ENCODE results near the gene CDKN2C.
A peak's percentile ranks its signal among the peaks of the same experiment; 100 is the strongest.

Gene CDKN2C

DNA sequence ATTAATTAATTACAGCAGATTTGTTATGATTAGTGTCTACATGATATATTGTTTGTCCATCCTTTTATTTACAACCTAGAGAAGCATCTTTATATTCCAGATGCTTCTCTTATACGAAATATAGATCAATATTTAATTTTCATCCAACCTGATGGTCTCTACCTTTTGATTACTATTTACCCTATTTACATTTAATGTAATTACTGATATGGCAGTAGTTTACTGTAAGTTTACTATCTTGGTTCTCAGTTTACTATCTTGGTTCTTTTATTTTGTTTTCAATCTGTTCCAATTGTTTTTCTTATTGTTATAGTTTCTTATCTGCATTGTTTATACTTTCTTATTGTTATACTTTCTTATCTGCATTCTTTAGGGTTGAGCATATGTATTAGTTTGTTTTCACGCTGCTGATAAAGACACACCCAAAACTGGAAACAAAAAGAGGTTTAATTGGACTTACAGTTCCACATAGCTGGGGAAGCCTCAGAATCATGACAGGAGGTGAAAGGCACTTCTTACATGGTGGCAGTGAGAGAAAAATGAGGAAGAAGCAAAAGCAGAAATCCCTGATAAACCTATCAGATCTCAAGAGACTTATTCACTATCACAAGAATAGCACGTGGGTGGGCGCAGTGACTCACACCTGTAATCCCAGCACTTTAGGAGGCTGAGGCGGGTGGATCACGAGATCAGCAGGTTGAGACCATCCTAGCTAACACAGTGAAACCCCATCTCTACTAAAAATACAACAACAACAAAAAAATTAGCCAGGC, 38.9 kb upstream of the CDKN2C start:
- H3K27ac ChIP-seq (ENCODE audit: extremely low read depth, low read depth, low read length) = no peak overlapping the region
- CTCF ChIA-PET = interaction anchor here (0.8 to 3.1 kb wide), 4 partner anchors 10 to 259 kb away, joined by 3 to 48 read pairs (median 4); no protein-coding TSS in a partner anchor
- H3K9me3 ChIP-seq (ENCODE audit: control insufficient read depth, insufficient read depth, low read depth, low read length) = no peaks in the 10 kb centered on the region
- no peaks in the 10 kb centered on the region for H3K4me1 ChIP-seq (ENCODE audit: control insufficient read depth, insufficient read depth, low read length)
- H3K4me3 ChIP-seq (ENCODE audit: low read depth, low read length) = no peak overlapping the region
- H3K36me3 ChIP-seq (ENCODE audit: control insufficient read depth in 2 of 2, insufficient read depth in 1 of 2, low read length in 2 of 2) = no peaks in the 10 kb centered on the region; a peak in 1 of 3 replicates
- POLR2A ChIA-PET = no interaction called here
- peak; percentile 77; the same call in 1 of the 2 replicates for TF ChIP-seq ZNF280D (tag by site-specific recombination; IDR thresholded peaks at IDR 0.05)
- TF ChIP-seq ZNF529 (tag by site-specific recombination; IDR thresholded peaks at IDR 0.05; ENCODE audit: insufficient replicate concordance) = no peak
- 0 out of 2 replicates have a peak, but pooled peaks have one; percentile 24 for TF ChIP-seq ZNF398 (tag by site-specific recombination; IDR thresholded peaks at IDR 0.05)
- TF ChIP-seq SP7 (tag by site-specific recombination; IDR thresholded peaks at IDR 0.05) = 0 out of 2 replicates have a peak, but pooled peaks have one; percentile 40
- no peak for TF ChIP-seq CTCF (tag by site-specific recombination; IDR thresholded peaks at IDR 0.05)
- peak; percentile 73 for TF ChIP-seq ZNF366 (tag by site-specific recombination; conservative IDR thresholded peaks at IDR 0.05)
- peak; percentile 62 for TF ChIP-seq ZNF335 (tag by site-specific recombination; conservative IDR thresholded peaks at IDR 0.05)
- TF ChIP-seq, protein P1, sequence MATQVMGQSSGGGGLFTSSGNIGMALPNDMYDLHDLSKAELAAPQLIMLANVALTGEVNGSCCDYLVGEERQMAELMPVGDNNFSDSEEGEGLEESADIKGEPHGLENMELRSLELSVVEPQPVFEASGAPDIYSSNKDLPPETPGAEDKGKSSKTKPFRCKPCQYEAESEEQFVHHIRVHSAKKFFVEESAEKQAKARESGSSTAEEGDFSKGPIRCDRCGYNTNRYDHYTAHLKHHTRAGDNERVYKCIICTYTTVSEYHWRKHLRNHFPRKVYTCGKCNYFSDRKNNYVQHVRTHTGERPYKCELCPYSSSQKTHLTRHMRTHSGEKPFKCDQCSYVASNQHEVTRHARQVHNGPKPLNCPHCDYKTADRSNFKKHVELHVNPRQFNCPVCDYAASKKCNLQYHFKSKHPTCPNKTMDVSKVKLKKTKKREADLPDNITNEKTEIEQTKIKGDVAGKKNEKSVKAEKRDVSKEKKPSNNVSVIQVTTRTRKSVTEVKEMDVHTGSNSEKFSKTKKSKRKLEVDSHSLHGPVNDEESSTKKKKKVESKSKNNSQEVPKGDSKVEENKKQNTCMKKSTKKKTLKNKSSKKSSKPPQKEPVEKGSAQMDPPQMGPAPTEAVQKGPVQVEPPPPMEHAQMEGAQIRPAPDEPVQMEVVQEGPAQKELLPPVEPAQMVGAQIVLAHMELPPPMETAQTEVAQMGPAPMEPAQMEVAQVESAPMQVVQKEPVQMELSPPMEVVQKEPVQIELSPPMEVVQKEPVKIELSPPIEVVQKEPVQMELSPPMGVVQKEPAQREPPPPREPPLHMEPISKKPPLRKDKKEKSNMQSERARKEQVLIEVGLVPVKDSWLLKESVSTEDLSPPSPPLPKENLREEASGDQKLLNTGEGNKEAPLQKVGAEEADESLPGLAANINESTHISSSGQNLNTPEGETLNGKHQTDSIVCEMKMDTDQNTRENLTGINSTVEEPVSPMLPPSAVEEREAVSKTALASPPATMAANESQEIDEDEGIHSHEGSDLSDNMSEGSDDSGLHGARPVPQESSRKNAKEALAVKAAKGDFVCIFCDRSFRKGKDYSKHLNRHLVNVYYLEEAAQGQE (tag by site-specific recombination; IDR thresholded peaks at IDR 0.05) = no peak
- no peak for TF ChIP-seq ZNF623 (tag by site-specific recombination; IDR thresholded peaks at IDR 0.05)
- TF ChIP-seq ZNF837 (tag by site-specific recombination; IDR thresholded peaks at IDR 0.05) = no peak
- 0 out of 2 replicates have a peak, but pooled peaks have one; percentile 25 for TF ChIP-seq SP3 (tag by site-specific recombination; IDR thresholded peaks at IDR 0.05)
- TF ChIP-seq ZNF416 (tag by site-specific recombination; IDR thresholded peaks at IDR 0.05) = no peak
- TF ChIP-seq ZNF600 (tag by site-specific recombination; IDR thresholded peaks at IDR 0.05) = no peak
- TF ChIP-seq ZNF174 (tag by site-specific recombination; IDR thresholded peaks at IDR 0.05) = no peak
- TF ChIP-seq, protein P2, sequence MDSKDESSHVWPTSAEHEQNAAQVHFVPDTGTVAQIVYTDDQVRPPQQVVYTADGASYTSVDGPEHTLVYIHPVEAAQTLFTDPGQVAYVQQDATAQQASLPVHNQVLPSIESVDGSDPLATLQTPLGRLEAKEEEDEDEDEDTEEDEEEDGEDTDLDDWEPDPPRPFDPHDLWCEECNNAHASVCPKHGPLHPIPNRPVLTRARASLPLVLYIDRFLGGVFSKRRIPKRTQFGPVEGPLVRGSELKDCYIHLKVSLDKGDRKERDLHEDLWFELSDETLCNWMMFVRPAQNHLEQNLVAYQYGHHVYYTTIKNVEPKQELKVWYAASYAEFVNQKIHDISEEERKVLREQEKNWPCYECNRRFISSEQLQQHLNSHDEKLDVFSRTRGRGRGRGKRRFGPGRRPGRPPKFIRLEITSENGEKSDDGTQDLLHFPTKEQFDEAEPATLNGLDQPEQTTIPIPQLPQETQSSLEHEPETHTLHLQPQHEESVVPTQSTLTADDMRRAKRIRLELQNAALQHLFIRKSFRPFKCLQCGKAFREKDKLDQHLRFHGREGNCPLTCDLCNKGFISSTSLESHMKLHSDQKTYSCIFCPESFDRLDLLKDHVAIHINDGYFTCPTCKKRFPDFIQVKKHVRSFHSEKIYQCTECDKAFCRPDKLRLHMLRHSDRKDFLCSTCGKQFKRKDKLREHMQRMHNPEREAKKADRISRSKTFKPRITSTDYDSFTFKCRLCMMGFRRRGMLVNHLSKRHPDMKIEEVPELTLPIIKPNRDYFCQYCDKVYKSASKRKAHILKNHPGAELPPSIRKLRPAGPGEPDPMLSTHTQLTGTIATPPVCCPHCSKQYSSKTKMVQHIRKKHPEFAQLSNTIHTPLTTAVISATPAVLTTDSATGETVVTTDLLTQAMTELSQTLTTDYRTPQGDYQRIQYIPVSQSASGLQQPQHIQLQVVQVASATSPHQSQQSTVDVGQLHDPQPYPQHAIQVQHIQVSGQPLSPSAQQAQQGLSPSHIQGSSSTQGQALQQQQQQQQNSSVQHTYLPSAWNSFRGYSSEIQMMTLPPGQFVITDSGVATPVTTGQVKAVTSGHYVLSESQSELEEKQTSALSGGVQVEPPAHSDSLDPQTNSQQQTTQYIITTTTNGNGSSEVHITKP (tag by site-specific recombination; IDR thresholded peaks at IDR 0.05) = peak; percentile 51; the same call in 1 of the 2 replicates
- TF ChIP-seq KLF8 (tag by site-specific recombination; IDR thresholded peaks at IDR 0.05) = no peak
- no peak for TF ChIP-seq ZNF37A (tag by site-specific recombination; IDR thresholded peaks at IDR 0.05)
- TF ChIP-seq ZNF184 (tag by site-specific recombination; IDR thresholded peaks at IDR 0.05) = 0 out of 2 replicates have a peak, but pooled peaks have one; percentile 46
- 0 out of 2 replicates have a peak, but pooled peaks have one; percentile 40 for TF ChIP-seq ZXDB (tag by site-specific recombination; IDR thresholded peaks at IDR 0.05)
- 0 out of 2 replicates have a peak, but pooled peaks have one; percentile 37 for TF ChIP-seq ZFP37 (tag by site-specific recombination; IDR thresholded peaks at IDR 0.05)
- TF ChIP-seq ZNF394 (tag by site-specific recombination; IDR thresholded peaks at IDR 0.05; ENCODE audit: borderline replicate concordance) = 0 out of 2 replicates have a peak, but pooled peaks have one; percentile 23
- TF ChIP-seq ZNF114 (tag by site-specific recombination; IDR thresholded peaks at IDR 0.05) = no peak
- TF ChIP-seq EGR2 (tag by site-specific recombination; IDR thresholded peaks at IDR 0.05; ENCODE audit: low read depth) = 0 out of 2 replicates have a peak, but pooled peaks have one; percentile 13

Data from HEK293 (cell line).